ENCODE measurements around the gene SYNDIG1. TPM values are rescaled to one million over a fixed set of nuclear protein-coding genes. Genes with fewer than 3 reads are reported as not detected.

The SYNDIG1 gene
- total and polyA plus RNA-seq, 9 of the 15 experiments (the other 6 are each of a cell fraction or from before 2014, with no cell fraction given), result not detected

- no peak for FAIRE-seq
- no peak for DNase-seq (ENCODE audit: extremely low read depth in 1 of 4, low spot score in 3 of 4)
- in situ Hi-C loops (cut with MboI) (no loop called here), intact Hi-C loops (cut with micrococcal nuclease) (no loop called here)
- Histone ChIP-seq H3K36me3 (ENCODE audit: control insufficient read depth, insufficient read depth, low read length) (no peaks in the 10 kb centered on the region), H3K27me3 (ENCODE audit: control insufficient read depth in 2 of 2, insufficient read depth in 2 of 2, low read length in 2 of 2) (no peaks in the 10 kb centered on the region), H3K27ac (ENCODE audit: extremely low read depth, low read depth, low read length) (no peak overlapping the region), H3K79me2 (ENCODE audit: control insufficient read depth, insufficient read depth, low read length) (no peaks in the 10 kb centered on the region), H3K9me1 (ENCODE audit: control insufficient read depth, insufficient read depth, low read length) (no peaks in the 10 kb centered on the region), H3K4me1 (replicated peaks in 1 of 2; ENCODE audit: control insufficient read depth in 2 of 2, insufficient read depth in 2 of 2, low read length in 2 of 2) (no peaks in the 10 kb centered on the region), H3K9ac (ENCODE audit: insufficient read depth in 1 of 2, low read depth in 2 of 2, low read length in 2 of 2) (no peak overlapping the region), H3K4me3 (no peak overlapping the region), H3K4me2 (ENCODE audit: insufficient read depth, low read length) (no peak overlapping the region), H2AFZ (ENCODE audit: low read depth, low read length) (no peak overlapping the region), H3K9me3 (replicated peaks; ENCODE audit: control insufficient read depth, insufficient read depth, low read depth, low read length) (no peaks in the 10 kb centered on the region), H4K20me1 (replicated peaks; ENCODE audit: control insufficient read depth, insufficient read depth, low read length) (no peaks in the 10 kb centered on the region)
- 0% methylated on average over 3 of the region's 7 CpGs for WGBS (ENCODE audit: insufficient coverage, low coverage, missing lambda C conversion rate)
- POLR2A ChIA-PET, result no interaction called here
- CTCF ChIA-PET (ENCODE audit: low intra/inter-chr PET ratio), result no interaction called here
- no peak for TF ChIP-seq FUS (optimal IDR thresholded peaks at IDR 0.05; ENCODE audit: low read depth, low read length)
- no peak for TF ChIP-seq MECOM (CRISPR knock-in tag; IDR thresholded peaks at IDR 0.05)
- TF ChIP-seq CREM (IDR thresholded peaks at IDR 0.05; ENCODE audit: low read depth), result no peak
- TF ChIP-seq E2F5 (CRISPR knock-in tag; IDR thresholded peaks at IDR 0.05), result no peak
- no peak for TF ChIP-seq YY1 (IDR thresholded peaks at IDR 0.05; ENCODE audit: borderline replicate concordance in 1 of 3, control insufficient read depth in 1 of 3, extremely low read depth in 1 of 3, insufficient read depth in 3 of 3, insufficient read length in 1 of 3, insufficient replicate concordance in 2 of 3, low read depth in 1 of 3, low read length in 2 of 3)
- TF ChIP-seq CCAR2 (IDR thresholded peaks at IDR 0.05; ENCODE audit: low read depth, low read length), result no peak
- no peak for TF ChIP-seq ZNF444 (CRISPR knock-in tag; IDR thresholded peaks at IDR 0.05)
- TF ChIP-seq CBX5 (IDR thresholded peaks at IDR 0.05; ENCODE audit: borderline replicate concordance, low read depth), result no peak
- TF ChIP-seq TGIF2 (CRISPR knock-in tag; IDR thresholded peaks at IDR 0.05), result no peak
- TF ChIP-seq NR4A1 (CRISPR knock-in tag; IDR thresholded peaks at IDR 0.05), result no peak
- no peak for TF ChIP-seq NR4A1 (tag; IDR thresholded peaks at IDR 0.05)
- no peak for TF ChIP-seq WHSC1 (IDR thresholded peaks at IDR 0.05; ENCODE audit: low read length)
- no peak for TF ChIP-seq ZNF311 (CRISPR knock-in tag; IDR thresholded peaks at IDR 0.05)
- no peak for TF ChIP-seq ETS2 (tag; IDR thresholded peaks at IDR 0.05; ENCODE audit: borderline replicate concordance, poor library complexity, severe bottlenecking)
- no peak for ATAC-seq
- BruUV-seq (replicated peaks), result no TSS peak
Observed at GRCh38 chr20:24439737-24440387, 29.6 kb upstream of the SYNDIG1 start.
